H1 (cell line): ENCODE results near the gene COPZ2. TPM values are rescaled to one million over a fixed set of nuclear protein-coding genes. Genes with fewer than 3 reads are reported as not detected.

Experiments used
- ATF2 ChIP-seq: IDR thresholded peaks from 2 replicates; pipeline ENCODE4 v1.6.1; 2012; ENCODE audit warnings: low read length, inconsistent platforms
- ATF3 ChIP-seq: IDR thresholded peaks from 2 replicates; pipeline ENCODE4 v1.6.1; 2011; ENCODE audit warnings: low read depth, mild to moderate bottlenecking, low read length; ENCODE audit not compliant: insufficient read depth
- CHD2 ChIP-seq: IDR thresholded peaks from 2 replicates; pipeline ENCODE4 v1.6.1; 2012; ENCODE audit warnings: low read length, improper control_type of control experiment
- KDM5A ChIP-seq: fragments of 200-600 bp; IDR thresholded peaks from 2 replicates; pipeline ENCODE4 v1.7.1; 2012; ENCODE audit warnings: mild to moderate bottlenecking, low read length, inconsistent platforms, mixed read lengths
- RFX5 ChIP-seq: IDR thresholded peaks from 2 replicates; pipeline ENCODE4 v1.6.1; 2011; ENCODE audit warnings: low read depth, low read length, improper control_type of control experiment, borderline replicate concordance
- RNF2 ChIP-seq: fragments of 200-900, 300-1000 bp; sonication (generic); IDR thresholded peaks from 2 replicates; pipeline ENCODE4 v1.7.1; 2016; ENCODE audit warnings: borderline replicate concordance, low read depth, mild to moderate bottlenecking, antibody characterized with exemption, low read length; ENCODE audit not compliant: poor library complexity, severe bottlenecking; ENCODE audit errors: missing control alignments
- polyA plus RNA-seq, 7 experiments: library from polyadenylated mRNA; depleted of rRNA in 3 of 7; stranded (reverse) in 5 of 7; unstranded in 2 of 7; fragments of >200 nt in 5 of 7; fragments of 200-250 nt in 2 of 7; gene quantifications; 1 replicate in 5 of 7; 2 replicates in 1 of 7; 4 replicates in 1 of 7; pipeline versions ENCODE4 v1.2.1 to v1.2.3, GENCODE V29; 2011 to 2013; ENCODE audit warnings: missing spikeins in 2 of 7, mixed read lengths in 2 of 7
- total RNA-seq: library from RNA; stranded (reverse); fragmentation: NEBNext Ultra II Directional; extraction: Animal tissue kit (Norgen Biotek cat#: 25700); gene quantifications from 2 replicates; pipeline ENCODE4 v1.2.1, GENCODE V29; 2021

COPZ2 gene
- total and polyA plus RNA-seq, 2 of the 8 experiments (the other 6 are each of a cell fraction or from before 2014, with no cell fraction given): 0.24 TPM; not detected in 1

GRCh38 chr17:48031966-48032365, 5.6 kb downstream of the COPZ2 start (continued):
- TF ChIP-seq ATF2: no peak
- TF ChIP-seq RFX5: no peak
- no peak for TF ChIP-seq CHD2
- no peak for TF ChIP-seq KDM5A
- no peak for TF ChIP-seq ATF3
- no peak for TF ChIP-seq RNF2
- TF ChIP-seq, all 59 proteins: peak for 0
